HG03095 (cell line): ENCODE measurements around the gene CARD10.
"Not testable (repeated sequence)": the region's sequence is repeated elsewhere in the genome, so short reads cannot be mapped to it uniquely, and the experiment has no call there.

ENCODE experiments used
- ATAC-seq: cut with Tn5 transposase; IDR thresholded peaks from one replicate; pipeline ENCODE4 v1.9.1; 2021; ENCODE audit warnings: moderate library complexity; ENCODE audit not compliant: unreplicated experiment

CARD10 gene

DNA sequence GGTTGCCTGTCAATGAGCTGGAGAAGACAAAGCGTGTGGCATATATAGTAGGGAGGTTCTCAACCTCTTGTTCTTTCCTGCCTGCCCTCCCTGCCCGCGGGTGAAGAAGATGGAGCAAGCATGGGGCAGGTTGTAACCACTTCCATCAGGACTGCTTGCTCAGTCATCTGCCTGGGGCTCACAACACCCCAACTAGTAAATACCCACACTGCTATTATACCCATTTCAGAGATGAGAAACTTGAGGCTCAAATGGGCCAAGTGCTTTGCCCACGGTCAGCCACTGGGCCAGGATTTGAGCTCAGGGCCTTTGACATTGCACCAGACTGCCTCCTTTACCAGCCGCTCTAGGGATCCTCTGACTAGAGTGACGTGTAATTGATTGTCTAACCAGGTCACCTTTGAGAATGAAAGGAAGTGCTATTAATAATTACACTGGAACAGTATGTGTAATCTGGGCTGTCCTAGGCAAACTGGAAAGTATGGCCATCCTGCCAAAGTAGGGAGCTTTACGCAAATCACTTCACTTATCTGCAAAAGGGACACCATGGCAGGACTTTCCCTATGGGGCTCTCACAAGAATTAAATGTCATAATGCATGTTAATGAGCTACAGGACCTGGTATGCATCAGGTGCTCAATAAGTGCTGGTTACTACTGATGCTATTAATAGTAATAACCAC is 38.2 kb upstream of the CARD10 start:
- no peak for ATAC-seq

DNA sequence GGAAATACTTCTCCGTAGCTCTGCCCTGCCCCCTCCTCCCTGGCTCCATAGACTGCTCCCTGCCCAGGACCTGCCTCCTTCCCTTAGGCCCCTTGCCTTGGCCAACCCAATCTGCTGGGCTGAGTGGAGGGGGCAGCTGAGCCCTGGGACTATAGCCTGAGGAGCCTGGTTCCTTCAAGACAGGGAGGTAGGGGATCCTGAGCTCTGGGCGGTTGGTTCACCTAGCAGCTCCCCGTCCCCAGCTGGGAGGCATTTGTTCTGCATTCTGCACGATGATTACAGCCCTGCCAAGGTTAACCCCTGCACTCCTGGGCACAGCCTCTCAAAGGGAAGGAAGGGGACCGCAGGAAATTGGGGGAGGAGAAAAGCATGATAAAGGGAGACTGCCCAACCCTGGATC is 37.5 kb upstream of the CARD10 start:
- ATAC-seq = no peak

GRCh38 chr22:37555029-37555428 is 35.8 kb upstream of the CARD10 start:
- ATAC-seq = no peak

DNA sequence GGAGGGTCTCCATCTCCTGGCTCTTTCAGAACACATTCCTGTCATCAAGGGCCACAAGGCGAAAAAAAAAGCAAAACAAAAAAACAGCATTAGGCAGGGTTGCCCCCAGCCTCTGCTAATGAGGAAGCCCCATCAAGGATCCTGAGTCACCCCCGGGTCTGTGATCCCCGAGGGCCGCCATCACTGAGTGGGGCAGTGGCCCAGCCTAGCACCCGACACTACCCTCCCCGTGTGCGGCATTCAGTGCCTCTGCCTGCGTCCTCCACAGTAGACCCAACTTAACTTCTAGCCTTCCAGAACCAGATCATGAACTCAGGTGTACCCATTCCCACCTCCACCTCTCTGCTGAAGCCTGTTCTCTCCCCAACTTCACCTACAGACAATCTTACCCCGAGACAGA is 34.5 kb upstream of the CARD10 start:
- ATAC-seq = no peak

DNA sequence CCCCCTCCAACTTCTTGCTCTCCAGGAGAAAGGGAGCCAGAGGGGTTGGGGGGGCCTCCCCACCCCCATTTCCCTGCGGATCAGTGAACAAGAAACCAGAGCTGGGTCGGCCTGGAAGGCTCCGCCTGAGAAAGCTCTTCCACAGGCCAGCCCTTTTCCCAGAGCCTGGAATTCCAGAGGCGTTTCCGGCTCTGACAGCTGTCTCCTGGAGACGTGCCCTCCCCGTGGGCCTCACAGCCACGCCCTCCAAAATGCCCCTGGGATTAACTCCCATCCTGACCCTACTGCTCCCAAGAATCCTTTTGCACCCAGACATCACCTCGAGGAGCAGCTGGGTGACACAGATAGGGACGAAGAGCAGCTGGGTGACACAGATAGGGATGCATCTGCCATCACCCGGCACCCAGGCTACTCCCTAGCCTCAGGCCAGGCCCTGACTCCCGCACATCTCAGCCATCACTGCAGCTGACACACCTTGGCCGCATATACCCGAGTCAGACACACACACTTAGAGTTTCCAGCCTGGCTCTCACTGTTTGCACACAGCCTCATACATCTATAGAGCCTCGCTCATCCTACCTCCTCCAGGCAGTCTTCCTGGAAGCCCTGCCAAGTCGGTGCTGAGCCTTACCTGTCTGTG is 33.4 kb upstream of the CARD10 start:
- no peak for ATAC-seq

DNA sequence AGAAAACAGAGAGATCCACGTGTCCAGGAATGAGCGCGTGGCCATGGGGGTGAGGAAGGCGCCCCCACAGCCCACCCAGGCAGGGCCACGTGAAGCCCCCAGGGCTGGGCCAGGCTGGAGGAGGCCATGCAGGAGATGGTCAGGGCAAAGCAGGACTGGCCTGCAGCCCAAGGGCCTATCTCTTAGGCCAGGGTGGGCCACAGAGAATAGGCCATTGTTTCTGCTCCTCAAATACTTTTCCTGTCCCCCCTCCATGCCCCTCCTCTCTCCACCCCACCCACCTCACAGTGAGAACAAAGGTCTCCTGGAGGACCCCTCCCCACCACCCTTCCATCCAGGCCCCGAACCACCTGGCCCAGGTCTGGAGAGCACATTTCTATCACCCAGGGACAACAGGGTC is 32.8 kb upstream of the CARD10 start:
- no peak for ATAC-seq

- ATAC-seq = not testable (repeated sequence)
These were observed 31.7 kb upstream of the CARD10 start for GRCh38 chr22:37550921-37551320.

DNA sequence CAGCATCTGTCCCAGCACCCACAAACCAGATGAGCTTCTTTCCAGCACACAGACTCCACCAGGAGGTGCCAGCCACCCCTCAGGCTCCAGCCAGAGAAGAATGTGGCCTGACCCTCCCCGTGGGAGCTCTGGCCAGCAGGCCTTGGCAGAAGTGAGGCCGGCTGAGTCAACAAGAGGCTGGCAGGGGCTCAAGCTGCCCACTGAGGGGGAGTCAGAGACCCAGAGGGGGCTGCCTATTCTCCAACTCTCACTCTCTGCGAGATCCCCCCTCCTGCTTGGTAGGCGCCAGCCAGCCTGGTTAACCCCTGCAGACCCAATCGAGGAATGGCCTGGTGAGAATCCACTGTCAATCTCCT is 30.5 kb upstream of the CARD10 start:
- ATAC-seq = no peak

DNA sequence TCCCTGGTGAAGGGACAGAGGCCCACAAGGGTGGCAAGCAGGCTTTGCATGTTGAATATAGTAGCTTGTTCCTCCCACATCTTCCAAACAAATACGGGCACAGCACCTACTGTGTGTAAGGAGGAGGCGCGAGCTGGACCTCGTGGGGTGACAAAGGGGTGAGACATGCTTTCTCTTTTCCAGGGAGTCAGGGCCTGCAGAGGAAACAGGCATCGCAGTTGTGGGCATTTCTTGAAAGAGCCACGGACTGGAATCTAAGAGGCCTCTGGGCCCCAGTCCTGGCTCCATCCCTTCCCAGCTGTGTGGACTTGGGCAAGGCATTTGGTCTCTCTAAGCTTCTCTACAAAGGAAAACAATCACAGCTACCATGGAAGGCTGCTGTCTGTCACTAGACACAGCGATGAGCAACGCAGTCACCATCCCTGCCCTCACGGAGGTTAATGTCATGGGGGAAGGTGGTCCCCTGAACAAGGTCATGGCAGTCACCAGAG is 28.1 kb upstream of the CARD10 start:
- ATAC-seq = no peak

GRCh38 chr22:37546437-37547250 is 27.4 kb upstream of the CARD10 start:
- no peak for ATAC-seq

DNA sequence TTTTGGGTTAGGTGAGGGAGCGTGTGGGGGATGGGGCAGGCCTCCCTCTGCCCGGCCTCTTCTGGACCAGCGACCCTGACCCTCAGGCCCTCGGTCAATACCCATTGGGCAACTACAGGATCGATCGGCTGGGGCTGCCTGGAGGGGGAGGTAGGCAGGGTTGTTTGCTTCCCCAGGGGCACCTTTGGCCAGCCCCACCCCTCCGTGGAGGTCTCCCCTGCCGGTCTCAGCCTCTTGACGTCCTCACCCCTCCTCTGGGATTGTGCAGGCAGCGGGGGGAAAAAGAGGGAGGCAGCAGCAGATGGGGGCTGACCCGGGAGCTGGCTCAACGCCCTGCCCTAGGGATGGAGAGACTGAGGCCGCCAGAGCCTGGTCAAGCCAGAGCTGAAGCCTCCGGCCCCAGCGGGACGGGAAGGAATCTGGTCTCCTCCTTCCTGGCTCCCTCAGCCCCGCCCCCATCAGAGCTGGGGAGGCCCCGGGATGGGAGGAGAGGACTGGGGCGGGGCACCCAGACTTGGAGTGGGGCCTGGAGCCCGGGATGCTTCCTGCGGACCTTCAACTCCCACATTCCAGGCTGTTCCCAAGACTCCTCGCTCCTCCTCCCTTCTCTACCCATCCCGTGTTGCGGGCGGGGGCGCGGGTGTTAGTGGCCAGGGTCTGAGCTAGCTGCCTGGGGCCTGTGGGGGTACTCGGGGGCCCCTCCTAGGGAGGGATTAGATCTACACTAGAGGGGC is 26.7 kb upstream of the CARD10 start:
- no peak for ATAC-seq

- no peak for ATAC-seq
These were observed 25.9 kb upstream of the CARD10 start for GRCh38 chr22:37544955-37545702.

DNA sequence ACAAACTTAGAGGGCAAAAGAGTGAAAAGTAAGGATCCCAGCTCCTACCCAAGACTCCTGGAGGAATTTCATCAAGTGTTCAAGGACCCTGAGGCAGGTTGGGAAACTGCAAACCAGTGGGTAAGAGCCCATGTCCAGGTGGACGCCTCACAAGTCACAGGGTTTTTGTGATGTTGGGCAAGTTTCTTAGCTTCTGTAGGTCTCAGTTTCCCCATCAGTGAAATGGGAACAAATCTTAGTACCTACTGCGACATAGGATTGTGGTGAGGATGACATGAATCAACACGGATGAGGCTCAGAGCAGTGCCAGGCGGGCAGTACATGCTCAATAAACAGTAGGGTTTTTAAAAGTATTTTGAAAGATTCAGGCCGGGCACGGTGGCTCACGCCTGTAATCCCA is 23.7 kb upstream of the CARD10 start:
- no peak for ATAC-seq

GRCh38 chr22:37542416-37542815 is 23.2 kb upstream of the CARD10 start:
- ATAC-seq = not testable (repeated sequence)

GRCh38 chr22:37539790-37540189 is 20.6 kb upstream of the CARD10 start:
- ATAC-seq = not testable (repeated sequence)

DNA sequence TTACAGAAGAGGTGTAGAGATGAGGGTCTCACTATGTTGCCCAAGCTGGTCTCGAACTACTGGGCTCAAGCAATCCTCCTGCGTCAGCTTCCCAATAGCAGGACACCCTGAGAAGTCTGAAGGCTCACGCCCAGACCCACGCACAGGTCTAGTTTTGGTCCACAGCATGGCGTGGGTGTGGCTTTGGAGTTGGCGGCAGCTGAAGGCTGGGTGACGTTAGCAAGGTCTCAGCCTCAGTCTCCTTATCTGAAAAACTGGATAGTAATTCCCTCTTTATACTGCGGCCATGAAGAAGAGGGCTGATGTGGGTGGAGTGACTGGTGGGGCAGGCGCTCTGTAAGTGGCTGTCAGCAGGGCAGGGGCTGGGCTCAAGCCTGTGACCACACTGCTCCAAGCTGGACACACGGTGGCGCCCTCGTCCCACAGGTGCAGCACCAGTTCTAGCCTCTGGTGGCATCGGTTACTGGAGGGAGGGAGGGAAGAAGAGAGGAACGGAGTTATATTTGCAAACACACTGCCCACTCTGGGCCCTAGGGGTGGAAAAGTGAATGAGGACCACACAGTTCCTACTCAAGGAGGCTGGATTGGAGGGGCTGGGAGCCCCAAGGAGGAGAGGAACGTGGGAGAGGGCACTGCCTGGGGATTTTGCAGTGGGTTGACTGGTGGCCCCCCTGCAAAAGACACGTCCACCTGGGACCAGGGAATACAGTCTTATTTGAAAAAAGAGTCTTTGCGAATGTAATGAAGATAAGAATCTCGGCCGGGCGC is 19.6 kb upstream of the CARD10 start:
- ATAC-seq = peak; percentile 60

GRCh38 chr22:37535159-37535558 is 15.9 kb upstream of the CARD10 start:
- ATAC-seq = no peak

GRCh38 chr22:37534445-37534844 is 15.2 kb upstream of the CARD10 start:
- ATAC-seq = no peak

DNA sequence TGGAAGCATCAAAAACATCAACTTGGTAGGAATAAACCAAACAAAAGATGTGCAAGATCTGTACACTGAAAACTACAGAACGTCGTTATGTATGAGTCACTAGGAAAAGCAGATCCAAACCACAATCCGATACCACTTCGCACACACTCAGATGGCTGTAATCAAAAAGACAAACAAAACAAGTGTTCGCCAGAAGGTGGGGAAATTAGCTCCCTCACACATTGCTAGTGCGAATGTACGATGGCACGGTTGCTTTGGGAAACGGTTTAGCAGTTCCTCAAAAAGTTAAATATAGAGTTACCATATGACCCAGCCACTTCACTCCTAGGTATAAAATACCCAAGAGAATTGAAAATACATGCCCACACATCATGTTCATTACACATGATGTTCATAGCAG is 14.8 kb upstream of the CARD10 start:
- no peak for ATAC-seq
